ENCODE data around the gene MAML2. TPM values are rescaled to one million over a fixed set of nuclear protein-coding genes. Genes with fewer than 3 reads are reported as not detected.

MAML2 gene
- total RNA-seq, 6 experiments from 2014 or later: 24.9 to 30.8 (median 28.3) TPM

DNA sequence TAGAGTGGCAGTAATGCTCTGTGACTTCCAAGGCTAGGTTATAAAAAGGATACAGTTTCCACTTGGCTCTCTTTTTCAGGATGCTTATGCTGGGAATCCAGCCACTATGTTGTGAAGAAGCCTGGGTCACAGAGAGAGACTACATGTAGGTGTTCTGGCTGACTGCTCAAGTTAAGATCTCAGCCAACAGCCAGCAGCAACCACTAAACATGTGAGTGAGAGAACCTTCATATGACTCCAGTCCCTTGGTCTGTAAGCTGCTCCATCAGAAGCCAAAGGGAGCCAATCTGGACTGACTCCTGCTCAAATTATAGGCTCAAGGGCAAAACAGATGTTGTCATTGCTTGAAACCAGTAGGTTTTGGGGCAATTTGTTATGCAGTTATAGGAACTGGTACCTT, 162.7 kb downstream of the MAML2 start:
- Mint-ChIP-seq H3K4me3 (no peak overlapping the region), H3K36me3 (ENCODE audit: low read depth) (peaks cover 34% of the 10 kb centered on the region), H3K9me3 (no peaks in the 10 kb centered on the region), H3K27ac (no peak overlapping the region), H3K4me1 (ENCODE audit: low read depth) (peaks cover 35% of the 10 kb centered on the region; the same call in 1 of the 2 replicates), H3K27me3 (ENCODE audit: insufficient read depth) (0 out of 2 replicates have a peak, but pooled peaks cover 2% of the 10 kb centered on the region)
- DNase-seq: no peak
- TF ChIP-seq CTCF (IDR thresholded peaks at IDR 0.05): no peak

DNA sequence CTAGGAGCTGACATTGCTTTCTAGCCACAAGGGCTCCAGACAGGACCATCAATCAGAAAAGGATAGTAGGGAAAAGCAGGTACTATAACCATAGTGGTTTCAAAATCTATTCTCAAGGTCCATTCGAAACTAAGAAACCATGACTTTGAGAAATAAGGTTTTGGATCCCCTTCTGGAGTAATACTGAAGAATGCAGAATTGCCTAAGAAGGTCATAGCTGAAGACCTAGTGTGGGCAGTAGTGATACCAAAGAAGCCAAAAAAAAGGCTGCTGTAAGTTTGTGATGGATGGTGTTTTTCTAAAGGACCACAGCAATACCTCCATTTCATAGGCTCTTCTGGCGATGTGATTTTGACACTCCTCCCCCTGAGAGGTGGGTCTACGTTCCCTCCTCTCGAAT, 163.1 kb downstream of the MAML2 start:
- peaks cover 30% of the 10 kb centered on the region; the same call in 1 of the 2 replicates for H3K4me1 Mint-ChIP-seq (ENCODE audit: low read depth)
- no peak overlapping the region for H3K27ac Mint-ChIP-seq
- H3K27me3 Mint-ChIP-seq (ENCODE audit: insufficient read depth): 0 out of 2 replicates have a peak, but pooled peaks cover 2% of the 10 kb centered on the region
- H3K4me3 Mint-ChIP-seq: no peak overlapping the region
- H3K36me3 Mint-ChIP-seq (ENCODE audit: low read depth): peaks cover 34% of the 10 kb centered on the region
- no peak for TF ChIP-seq CTCF (IDR thresholded peaks at IDR 0.05)
- H3K9me3 Mint-ChIP-seq: no peaks in the 10 kb centered on the region
- no peak for DNase-seq

DNA sequence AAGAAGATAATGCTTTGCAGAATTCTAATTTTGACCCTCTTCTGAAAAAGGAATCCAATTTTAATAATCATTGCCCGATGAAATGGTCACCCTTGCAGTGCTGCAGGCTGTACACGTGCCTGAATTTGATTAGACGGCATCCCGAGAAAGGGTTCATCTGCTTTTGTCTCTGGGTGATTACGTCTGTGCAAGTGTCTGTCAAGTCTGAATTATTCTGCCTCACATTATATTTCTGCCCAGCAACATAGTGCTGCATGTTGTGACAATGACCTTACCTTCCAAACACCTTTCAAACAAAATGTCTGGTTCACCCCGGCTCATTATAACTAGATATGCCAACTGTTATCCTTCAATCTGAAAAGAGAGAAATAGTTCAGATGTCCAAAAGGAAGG, 164.1 kb downstream of the MAML2 start:
- peaks cover 37% of the 10 kb centered on the region for H3K36me3 Mint-ChIP-seq (ENCODE audit: low read depth)

GRCh38 chr11:96178049-96178886, 164.7 kb downstream of the MAML2 start:
- Mint-ChIP-seq H3K27ac (no peak overlapping the region), H3K4me1 (ENCODE audit: low read depth) (peaks cover 30% of the 10 kb centered on the region), H3K36me3 (ENCODE audit: low read depth) (peaks cover 43% of the 10 kb centered on the region), H3K4me3 (no peak overlapping the region), H3K9me3 (no peaks in the 10 kb centered on the region), H3K27me3 (ENCODE audit: insufficient read depth) (peaks cover 3% of the 10 kb centered on the region; the same call in 1 of the 2 replicates)
- no peak for DNase-seq
- no peak for TF ChIP-seq CTCF (IDR thresholded peaks at IDR 0.05)

More for the DNA sequence above, 164.1 kb downstream of the MAML2 start:
- Mint-ChIP-seq H3K27me3 (ENCODE audit: insufficient read depth) (0 out of 2 replicates have a peak, but pooled peaks cover 2% of the 10 kb centered on the region), H3K4me1 (ENCODE audit: low read depth) (peaks cover 28% of the 10 kb centered on the region), H3K27ac (no peak overlapping the region), H3K9me3 (no peaks in the 10 kb centered on the region), H3K4me3 (no peak overlapping the region)
- no peak for TF ChIP-seq CTCF (IDR thresholded peaks at IDR 0.05)
- no peak for DNase-seq

GRCh38 chr11:96177146-96177545, 165.8 kb downstream of the MAML2 start:
- no peak overlapping the region for H3K27ac Mint-ChIP-seq
- H3K36me3 Mint-ChIP-seq (ENCODE audit: low read depth): peaks cover 49% of the 10 kb centered on the region
- H3K4me1 Mint-ChIP-seq (ENCODE audit: low read depth): peaks cover 42% of the 10 kb centered on the region
- no peak for DNase-seq
- H3K9me3 Mint-ChIP-seq: no peaks in the 10 kb centered on the region
- H3K4me3 Mint-ChIP-seq: no peak overlapping the region
- no peak for TF ChIP-seq CTCF (IDR thresholded peaks at IDR 0.05)
- peaks cover 3% of the 10 kb centered on the region; the same call in 1 of the 2 replicates for H3K27me3 Mint-ChIP-seq (ENCODE audit: insufficient read depth)
